Measurements from ENCODE around the gene KMT5B.
A peak's percentile ranks its signal among the peaks of the same experiment; 100 is the strongest.

The KMT5B gene

DNA sequence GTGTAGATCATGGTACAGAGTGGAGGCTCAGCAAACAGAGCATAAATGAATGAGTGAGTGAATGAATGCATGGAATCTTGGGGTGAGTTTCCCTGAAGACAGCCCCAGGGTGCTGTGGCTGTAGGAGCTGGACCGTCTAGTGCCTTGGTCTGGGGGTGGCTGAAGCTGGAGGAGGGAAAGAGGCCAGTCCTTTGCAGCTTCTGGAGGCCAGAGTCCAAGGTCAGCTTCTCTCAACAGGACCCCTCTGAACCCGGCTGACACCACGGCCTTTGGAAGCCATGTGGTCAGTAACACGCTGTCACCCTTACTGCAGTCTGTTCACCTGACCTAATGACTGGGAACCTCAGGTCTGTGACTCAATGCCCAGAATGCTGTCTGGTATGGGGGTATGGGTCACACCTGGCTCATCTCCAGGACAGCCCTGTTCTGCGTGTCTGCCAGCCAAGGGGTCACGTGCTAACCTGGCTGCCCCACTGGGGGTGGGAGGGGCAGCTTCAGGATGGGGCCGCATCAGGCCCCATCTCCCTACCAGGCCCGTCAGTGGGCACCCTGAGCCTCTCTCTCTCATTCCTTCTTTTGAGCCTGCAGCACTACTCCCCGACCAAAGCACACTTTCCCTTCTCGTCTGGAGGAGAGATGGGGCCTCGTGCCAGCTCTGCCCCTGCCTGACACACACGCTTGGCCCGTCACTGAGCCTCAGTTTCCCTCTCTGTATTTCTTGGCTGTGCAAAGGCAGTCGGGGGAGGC is 67.8 kb downstream of the KMT5B start:
- no peak for DNase-seq (ENCODE audit: low read depth)

DNA sequence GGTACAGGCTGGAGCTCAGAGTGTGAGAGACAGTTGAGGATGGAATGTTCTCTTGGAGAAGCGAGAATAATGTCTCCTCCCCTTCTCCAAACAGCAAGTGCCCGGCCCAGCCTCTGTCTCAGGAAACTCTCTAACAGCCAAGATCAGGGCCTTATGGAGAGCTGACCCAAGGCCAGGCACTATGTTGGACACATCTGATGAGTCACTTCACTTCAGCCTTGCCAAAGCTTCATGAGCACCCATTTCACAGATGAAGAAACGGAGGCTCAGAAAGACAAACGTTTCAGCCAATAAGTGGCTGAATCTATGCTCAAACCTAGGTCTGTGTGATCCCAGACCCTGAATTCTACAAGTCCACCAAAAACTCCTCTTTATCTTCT is 69.8 kb downstream of the KMT5B start:
- no peak for DNase-seq (ENCODE audit: low read depth)

- no peak for DNase-seq (ENCODE audit: low read depth)
Measured at GRCh38 chr11:68142441-68143309, 70.4 kb downstream of the KMT5B start.

- peak; percentile 18 for DNase-seq (ENCODE audit: low read depth)
Measured at GRCh38 chr11:68142028-68142412, 71.1 kb downstream of the KMT5B start.

GRCh38 chr11:68141246-68142027 is 71.7 kb downstream of the KMT5B start:
- DNase-seq (ENCODE audit: low read depth): no peak

DNA sequence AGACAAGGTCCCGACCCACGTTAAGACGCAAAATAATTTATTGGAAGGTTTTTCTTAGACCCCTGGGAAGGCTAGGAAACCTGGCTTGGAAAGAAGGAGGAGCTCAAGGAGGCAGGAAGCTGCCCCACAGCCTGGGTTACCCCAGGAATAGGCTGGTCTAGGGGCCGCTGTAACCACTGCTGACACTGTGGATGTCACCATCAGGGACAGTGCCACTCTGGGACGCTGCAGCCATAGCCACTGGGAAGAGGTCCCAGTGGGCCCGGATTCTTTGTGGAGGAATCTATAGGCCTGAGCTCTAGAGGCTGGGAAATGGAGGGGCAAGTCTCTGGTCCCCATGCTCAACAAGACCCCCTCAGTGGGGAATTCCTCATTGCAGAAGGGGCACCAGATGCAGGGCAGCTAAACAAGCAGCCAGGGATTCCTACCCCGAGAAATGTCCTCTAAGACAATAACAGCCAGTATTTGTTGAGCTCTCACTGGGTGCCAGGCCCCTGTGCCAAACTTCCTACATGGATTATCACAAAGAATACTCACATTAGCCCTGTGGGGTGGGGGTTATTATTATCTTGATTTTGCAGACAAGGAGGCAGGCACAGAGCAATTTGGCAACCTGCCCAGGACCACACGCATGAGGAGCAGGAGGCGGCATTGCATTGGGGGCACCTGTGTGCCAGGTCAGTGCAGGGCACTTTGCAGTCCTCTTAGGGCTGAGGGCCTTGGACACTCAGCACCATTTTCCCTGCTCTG is 72.4 kb downstream of the KMT5B start:
- DNase-seq (ENCODE audit: low read depth): no peak

GRCh38 chr11:68138237-68138636 is 74.9 kb downstream of the KMT5B start:
- no peak for DNase-seq (ENCODE audit: low read depth)

DNA sequence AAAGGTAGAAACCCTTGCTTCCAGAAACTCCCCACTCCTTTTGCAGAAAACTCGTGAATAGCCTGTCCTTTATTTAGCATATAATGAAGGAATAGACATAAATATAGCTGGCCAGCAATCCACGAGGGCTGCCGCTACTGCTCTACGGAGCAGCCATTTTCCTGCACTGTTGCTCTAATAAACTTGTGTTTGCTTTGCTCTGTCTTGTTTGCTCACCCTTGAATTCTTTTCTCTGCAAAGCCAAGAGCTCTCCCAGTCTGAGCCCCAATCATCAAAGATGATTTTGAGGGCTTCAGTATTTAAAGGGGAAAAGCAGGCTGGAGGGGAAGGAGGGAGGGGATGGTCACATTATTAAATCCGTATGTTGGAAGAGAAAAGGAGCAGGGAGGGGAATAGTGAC is 75.3 kb downstream of the KMT5B start:
- no peak for DNase-seq (ENCODE audit: low read depth)

DNA sequence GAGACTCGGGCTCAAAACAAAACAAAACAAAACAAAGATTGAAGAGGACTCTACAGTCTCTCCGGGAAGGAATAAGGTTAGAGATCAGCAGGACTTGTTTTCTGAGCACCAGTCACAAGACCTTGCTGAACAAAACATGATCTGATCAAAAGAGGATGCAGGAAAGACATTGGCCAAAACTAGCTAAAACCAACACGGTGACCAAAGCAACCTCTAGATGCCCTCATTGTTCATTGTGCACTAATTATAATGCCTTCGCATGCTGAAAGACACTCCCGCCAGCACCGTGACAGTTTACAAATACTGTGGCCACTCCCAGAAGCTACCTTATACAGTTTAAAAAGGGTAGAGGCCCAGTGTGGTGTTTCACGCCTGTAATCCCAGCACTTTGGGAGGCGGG is 76.2 kb downstream of the KMT5B start:
- no peak for DNase-seq (ENCODE audit: low read depth)

GRCh38 chr11:68135161-68135560 is 77.9 kb downstream of the KMT5B start:
- DNase-seq (ENCODE audit: low read depth): no peak

DNA sequence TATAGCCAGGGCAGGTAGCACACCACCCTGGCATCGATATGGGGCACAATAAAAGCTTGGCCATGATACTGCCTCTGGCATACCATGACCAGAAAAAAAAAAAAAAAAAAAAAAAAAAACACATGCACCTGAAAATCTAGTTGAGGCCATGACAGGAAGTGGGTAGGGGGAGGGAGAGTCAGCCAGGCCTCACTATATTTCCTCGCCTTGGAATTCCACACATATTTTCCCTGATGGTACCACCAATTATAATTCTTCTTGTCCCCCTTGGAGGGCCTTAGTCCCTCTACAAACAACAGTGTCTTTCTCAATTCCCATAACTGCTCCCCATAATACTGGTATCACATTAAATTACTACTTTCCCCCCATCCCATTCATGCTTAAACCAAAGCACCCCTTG is 79.3 kb downstream of the KMT5B start:
- no peak for DNase-seq (ENCODE audit: low read depth)

GRCh38 chr11:68130121-68130520 is 83.0 kb downstream of the KMT5B start:
- DNase-seq (ENCODE audit: low read depth): no peak

DNA sequence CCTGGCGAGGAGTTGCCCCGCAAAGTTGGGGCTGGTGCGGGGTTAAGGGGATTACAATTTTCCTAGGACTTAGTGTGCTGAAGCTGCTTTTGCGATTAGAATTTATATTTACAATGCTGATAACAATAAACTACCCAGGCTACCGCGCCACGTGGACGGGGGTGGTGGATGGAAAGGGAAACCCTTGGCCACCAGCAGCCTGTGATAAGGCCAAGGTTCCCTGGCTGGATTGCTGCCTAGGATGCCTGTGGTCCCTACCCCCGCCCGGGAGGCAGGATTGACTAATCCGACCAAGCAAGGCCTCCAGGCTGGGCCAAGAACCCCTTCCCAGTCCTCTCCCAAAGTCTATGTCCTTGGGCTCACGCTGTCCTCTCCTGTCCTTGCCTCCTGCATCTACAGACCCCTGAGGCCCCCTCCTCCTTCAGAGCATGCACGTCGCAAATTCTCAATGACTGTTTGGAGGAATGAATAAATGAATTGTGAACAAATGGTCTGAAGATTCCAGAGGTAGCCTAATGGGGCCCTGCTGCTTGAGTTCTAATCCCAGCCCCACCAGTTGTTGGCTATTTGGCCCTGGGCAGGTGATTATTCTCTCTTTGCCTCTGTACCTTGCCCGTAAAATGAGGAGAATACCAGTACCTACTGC is 84.3 kb downstream of the KMT5B start:
- no peak for DNase-seq (ENCODE audit: low read depth)

GRCh38 chr11:68127714-68128681 is 85.1 kb downstream of the KMT5B start:
- no peak for DNase-seq (ENCODE audit: low read depth)

DNA sequence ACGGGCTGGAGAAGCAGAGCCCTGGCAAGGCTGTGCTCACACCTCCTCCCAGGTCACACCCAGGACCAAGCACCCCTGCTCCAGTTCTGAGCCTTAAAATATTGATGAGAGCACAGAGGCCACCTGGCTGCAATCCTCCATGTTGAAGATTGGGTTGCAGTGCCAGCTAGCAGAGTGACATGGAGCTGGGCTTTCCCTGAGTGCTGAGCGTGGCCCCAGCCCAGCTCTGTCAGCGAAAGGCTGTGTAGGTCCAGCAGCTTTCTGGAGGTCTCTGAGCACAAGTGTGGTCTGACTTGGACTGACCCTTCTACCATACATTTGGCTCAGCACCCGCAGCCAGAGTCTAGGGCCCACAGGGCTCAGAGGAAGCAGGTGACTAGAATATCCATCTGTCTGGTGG is 87.9 kb downstream of the KMT5B start:
- no peak for DNase-seq (ENCODE audit: low read depth)

- DNase-seq (ENCODE audit: low read depth): no peak
Measured at GRCh38 chr11:68122936-68123539, 90.1 kb downstream of the KMT5B start.

- peak; percentile 75 for DNase-seq (ENCODE audit: low read depth)
Measured at GRCh38 chr11:68121067-68121899, 91.8 kb downstream of the KMT5B start, which contains the start of gene CHKA. CHKA (minus strand) TSS chr11:68121388; CDS start chr11:68121177, 211 bp downstream.

- peak; percentile 17 for DNase-seq (ENCODE audit: low read depth)
Measured at GRCh38 chr11:68120273-68121066, 92.6 kb downstream of the KMT5B start.
